Spleen (tissue), 7 donors: Measurements from ENCODE around the gene GPR15LG.

Experiments
- POLR2A ChIP-seq, 3 donors: fragments of 450-650 bp; IDR thresholded peaks; one replicate each; pipeline ENCODE4 v1.5.1; 2017; ENCODE audit warnings: antibody characterized with exemption in 3 of 3, mild to moderate bottlenecking in 1 of 3
- POLR2AphosphoS5 ChIP-seq, 3 donors: sonication (generic); formaldehyde crosslinking; IDR thresholded peaks; one replicate each; pipeline ENCODE4 v1.5.1; 2017; ENCODE audit warnings: antibody characterized with exemption in 3 of 3
- TF ChIP-seq, protein P1 (sequence below), 11 experiments: fragments of 200-600 bp in 7 of 11; fragments of 450-650 bp in 4 of 11; sonication (generic) in 4 of 11; IDR thresholded peaks in 8 of 11; conservative IDR thresholded peaks in 3 of 11; 1 replicate in 7 of 11; 2 replicates in 4 of 11; pipeline versions ENCODE4 v1.4.0 to v1.8.0; 2016 to 2021; ENCODE audit warnings: antibody characterized with exemption in 11 of 11, inconsistent platforms in 4 of 11, mild to moderate bottlenecking in 1 of 11
- donor health status: DM: no; HTN: no; CAD: no; lungs with moderate emphysema.
- donor health status: DM: no; HTN: no; CAD: no.
- donor health status: DM: no; HTN: no; CAD: no.

DNA sequence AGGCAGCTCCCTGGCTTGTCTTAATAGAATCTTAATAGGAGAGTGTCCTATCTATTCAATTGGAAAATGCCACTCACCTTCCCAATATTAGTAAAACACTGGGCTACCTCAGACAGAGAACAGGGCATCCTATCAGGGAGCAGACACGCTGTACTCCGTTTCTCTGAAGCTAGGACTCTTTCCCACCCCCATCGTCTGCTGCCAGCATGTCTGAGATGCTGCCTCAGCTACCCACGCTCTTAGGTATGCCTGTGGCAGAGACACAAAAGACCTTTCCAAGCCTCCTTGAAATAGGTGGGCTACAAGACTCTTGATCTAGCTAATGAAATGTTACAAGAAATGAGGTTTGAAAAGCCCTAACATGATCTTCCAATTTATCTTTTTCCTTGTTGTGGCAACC, 54.2 kb downstream of the GPR15LG start:
- TF ChIP-seq, protein P1, sequence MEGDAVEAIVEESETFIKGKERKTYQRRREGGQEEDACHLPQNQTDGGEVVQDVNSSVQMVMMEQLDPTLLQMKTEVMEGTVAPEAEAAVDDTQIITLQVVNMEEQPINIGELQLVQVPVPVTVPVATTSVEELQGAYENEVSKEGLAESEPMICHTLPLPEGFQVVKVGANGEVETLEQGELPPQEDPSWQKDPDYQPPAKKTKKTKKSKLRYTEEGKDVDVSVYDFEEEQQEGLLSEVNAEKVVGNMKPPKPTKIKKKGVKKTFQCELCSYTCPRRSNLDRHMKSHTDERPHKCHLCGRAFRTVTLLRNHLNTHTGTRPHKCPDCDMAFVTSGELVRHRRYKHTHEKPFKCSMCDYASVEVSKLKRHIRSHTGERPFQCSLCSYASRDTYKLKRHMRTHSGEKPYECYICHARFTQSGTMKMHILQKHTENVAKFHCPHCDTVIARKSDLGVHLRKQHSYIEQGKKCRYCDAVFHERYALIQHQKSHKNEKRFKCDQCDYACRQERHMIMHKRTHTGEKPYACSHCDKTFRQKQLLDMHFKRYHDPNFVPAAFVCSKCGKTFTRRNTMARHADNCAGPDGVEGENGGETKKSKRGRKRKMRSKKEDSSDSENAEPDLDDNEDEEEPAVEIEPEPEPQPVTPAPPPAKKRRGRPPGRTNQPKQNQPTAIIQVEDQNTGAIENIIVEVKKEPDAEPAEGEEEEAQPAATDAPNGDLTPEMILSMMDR (IDR thresholded peaks at IDR 0.05 in 8 of 11, conservative IDR thresholded peaks at IDR 0.05 in 3 of 11), result no peak
- TF ChIP-seq POLR2AphosphoS5 (IDR thresholded peaks at IDR 0.05) (no peak), POLR2A (IDR thresholded peaks at IDR 0.05) (no peak)
